ENCODE data around the gene VWA5B1.

The VWA5B1 gene

DNA sequence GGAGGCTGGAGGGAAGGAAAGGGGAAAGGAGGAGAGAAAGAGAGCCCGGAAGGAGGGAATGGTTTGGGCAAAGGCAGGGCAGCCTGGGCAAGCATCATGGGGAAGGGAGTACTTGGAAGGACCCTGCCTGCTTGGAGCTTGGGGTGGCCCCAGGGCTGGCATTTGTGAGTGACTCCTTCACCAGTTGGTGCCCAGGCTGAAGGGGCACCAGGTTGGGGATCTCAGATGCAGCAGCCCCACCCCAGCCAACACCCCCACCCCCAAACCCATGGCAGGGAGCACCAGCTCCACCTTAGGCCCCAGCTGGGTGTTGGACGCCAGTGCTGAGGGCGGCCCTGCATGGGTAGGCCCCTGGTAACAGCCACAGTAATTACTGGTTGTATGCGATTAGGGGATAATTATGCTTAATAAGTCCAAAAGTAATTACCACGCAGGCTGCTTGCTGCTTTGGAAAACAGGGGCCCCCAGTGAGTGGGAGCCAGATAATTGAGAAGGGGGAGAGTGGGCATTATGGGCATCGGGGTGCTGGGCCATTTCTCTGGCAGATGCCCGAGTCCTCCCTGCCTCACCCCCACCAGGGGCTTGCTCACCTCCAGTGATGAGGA lies 78.3 kb downstream of the VWA5B1 start:
- no peak for DNase-seq

DNA sequence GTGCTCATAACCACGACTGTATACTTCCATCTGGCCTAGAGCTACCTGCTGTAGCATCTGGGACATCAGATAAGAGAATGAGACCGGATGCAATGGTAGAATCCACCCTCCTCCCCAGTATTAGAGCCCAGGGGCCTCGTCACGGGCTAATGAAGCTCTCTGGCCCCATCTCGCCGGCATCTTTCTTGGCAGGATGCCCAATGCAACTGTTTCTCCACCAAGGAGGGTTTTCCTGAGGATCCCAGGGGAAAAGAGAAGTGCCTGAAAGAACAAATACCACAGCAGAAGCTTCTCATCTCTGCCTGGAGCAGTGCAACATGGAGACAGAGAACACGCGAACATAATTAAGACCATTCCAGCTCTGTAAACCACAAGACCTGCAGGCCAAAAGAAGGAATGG lies 80.0 kb downstream of the VWA5B1 start:
- DNase-seq: no peak

DNA sequence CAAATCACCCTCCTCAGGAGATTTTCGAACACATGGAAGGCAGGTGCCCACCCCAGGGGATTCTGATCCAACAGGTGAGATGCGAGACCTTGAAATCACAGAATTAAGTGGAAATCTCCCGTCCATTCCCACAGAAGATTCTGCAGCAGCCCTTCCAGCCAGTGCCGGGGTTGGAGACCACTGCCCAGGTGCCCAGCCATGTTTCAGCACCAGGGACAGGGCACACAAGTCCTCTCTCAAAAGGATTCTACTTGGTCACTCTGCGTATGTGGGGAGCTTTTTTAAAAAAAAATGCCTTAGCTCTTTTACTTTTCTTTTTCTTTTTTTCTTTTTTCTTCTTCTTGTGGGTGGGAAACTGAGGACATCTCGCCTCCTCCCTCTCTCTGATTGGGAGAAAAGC lies 80.7 kb downstream of the VWA5B1 start:
- DNase-seq: no peak

DNA sequence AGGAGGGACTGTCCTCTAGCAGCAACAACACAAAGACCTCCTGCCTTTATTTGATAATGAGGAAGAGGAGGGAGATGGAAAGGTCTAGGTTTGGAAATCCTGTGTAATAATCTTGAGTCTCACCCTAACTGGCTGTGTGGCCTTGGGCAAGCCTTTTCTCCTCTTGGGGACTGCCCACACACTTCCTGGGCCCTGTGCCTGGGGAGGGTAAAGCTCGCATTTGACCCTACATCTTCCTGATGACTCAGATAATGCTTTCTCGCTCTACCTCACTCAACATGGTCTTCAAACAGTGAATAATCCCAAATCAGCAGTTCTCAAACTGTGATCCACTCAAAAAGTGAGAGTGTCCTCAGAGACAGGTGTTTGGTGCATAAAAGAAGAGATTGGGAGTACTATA lies 81.2 kb downstream of the VWA5B1 start:
- no peak for DNase-seq

DNA sequence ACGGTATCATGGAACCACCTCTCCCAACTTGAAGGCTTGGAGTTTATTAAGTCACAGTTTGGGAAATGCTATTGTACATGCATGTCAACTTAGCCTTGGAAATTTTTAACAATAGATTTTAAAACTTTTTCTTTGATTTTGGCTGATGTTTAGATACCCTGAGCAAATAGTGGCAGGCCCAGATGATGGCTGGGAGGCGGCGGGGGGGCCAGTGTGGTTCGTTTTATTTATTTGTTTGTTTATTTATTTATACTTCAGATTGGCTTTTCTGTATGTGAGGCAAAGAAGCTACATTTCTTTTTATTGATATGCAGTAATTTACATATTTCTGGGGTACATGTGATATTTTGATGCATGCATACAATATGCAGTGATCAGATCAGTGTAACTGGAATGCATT lies 82.0 kb downstream of the VWA5B1 start:
- no peak for DNase-seq

DNA sequence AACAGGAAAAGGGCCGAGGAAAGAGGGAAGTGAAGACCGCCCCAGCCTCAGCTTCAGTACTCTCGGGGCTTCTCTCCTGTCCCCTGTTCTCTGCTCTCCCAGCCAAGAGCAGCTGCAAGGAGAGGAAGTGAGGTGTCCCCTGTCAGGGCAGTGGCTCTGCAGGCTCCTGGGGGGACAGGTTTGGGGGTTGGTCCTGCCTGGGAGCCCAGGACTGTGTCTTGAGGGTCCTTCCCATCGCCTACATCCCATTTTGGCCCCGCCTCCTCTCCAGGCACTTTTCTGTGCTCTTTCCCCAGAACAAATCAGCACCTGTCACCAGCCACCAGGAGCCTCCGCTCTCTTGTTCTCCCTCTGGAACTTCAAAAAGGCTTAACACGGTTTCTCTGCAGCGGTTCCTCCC lies 82.6 kb downstream of the VWA5B1 start:
- DNase-seq: no peak

DNA sequence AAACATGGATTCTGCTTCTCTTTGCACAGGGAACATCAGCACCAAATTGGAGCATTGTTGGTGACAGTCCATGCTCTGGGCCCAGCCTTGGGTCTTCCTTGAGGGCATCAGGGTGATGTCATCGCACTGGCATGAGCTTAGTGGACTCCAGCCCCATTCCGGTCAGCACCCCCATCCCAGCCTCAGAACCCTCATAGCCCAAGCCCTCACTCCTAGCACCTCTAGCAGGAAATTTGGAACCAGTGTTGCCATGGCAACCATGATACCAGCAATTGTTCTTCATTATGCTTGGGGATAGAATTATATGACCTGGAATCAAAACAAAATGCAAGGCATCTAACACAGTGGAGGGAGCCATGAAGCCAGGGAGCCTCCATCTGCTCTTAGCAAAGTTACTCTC lies 83.1 kb downstream of the VWA5B1 start:
- DNase-seq: no peak

DNA sequence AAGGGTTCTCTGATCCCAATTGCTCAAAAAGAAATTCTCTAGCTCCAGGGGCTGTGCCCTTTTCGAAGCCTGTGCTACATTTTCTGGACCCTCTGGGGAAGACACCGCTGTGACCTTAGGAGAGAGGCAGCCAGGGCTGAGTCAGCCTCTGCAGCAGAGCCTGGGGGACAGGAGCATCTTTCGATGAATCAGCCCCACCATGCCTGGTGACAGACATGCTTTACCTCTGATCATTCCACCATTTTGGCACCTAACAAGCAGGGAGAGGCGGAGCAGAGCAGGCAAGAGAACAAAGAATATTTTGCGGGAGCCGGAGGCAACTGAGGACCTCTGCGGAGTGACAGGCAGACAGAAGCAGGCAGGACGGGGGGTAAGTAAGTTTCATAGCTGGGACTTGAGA lies 84.9 kb downstream of the VWA5B1 start:
- DNase-seq: no peak

DNA sequence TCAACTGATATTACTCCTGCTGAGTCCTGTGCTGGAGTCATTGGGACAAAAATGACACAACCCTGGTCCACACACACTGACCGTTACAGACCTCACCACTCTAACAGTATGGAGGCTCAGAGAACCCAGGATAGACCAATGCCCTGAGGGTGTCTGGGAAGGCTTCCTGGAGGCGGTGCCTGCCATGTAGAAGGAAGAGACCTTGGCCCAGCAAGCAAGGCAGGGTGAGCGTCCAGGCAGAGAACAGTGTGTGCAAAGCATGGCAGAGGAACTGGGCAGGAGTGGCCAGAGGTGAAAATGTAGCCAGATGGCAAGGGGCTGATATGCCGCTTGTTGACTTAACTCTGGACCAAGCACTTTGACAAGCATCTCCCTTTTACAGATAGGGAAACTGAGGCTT lies 85.5 kb downstream of the VWA5B1 start:
- DNase-seq: no peak

DNA sequence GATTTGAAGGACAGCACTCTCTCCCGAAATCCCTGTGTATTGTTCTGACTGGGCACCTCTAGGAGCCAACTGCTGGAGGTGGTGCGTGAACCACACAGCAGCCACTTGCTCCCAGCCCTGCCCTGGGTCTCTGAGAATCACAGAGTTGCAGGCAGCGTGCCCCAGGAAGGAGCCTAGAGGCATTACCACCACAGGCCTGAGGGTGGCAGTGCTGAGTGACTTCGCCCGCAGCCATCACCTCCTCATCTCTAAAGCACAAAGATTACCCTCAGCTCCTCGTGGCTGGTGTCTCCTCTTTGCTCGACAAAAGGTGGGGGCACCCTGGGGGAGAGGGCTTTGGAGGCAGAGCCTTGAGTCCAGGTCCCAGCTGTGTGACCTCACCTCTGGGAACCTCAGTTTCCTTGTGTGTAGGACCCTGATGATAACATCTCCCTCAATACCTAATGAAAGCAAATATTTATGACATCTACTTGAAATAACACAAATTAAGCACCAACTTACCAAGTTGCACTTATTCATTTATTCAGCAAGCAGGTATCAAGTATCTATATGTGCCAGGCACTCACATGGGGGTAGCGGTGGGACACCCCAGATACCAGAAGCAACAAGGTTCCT lies 86.3 kb downstream of the VWA5B1 start:
- peak; percentile 19 to 36 for DNase-seq

DNA sequence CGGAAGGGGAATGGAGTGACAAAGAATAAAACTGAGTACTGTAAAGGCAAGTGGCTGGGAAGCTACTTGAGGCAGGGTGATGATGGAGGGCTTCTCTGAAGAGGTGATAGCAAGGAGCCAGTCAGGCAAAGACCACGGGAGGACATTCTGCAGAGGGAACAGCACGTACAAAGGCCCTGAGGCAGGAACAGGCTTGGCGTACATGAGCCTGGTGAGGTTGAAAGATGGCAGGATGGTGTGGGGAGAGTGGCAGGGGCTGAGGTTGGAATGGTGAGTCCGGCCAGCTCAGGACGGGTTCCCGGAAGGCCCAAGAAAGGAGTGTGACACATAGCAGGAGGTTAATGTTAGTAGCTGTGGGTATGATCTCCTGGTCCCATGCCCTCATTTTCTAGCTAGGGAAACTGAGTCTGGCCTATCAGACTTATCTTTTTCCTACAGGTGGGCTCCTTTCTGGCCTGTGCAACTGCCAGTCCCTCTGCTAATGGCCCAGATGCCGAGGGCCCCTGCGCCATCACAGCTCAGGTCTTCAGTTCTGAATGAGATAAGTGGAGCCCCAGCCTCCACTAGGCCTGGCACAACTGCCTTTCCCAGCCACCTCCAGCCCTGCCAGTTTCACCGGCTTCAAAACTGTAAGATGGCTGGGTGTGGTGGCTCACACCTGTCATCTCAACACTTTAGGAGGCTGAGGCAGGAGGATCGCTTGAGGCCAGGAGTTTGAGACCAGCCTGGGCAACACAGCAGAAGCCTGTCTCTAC lies 87.0 kb downstream of the VWA5B1 start:
- DNase-seq: no peak

DNA sequence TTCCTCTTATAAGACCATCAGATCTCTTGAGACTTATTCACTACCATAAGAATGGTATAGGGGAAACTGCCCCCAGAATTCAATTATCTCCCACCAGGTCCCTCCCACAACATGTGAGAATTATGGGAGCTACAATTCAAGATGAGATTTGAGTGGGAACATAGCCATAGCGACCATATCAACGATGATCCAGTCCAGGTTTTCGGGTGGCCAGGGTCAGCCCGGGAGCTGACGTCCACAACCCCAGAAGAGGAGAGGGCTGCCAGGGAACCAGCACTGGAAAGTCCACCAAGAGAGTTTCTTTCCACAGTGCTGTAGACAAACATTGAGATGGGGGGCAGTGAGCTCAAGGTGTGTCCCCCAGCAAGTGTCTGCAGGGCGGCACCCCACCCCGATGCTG lies 88.4 kb downstream of the VWA5B1 start:
- no peak for DNase-seq

DNA sequence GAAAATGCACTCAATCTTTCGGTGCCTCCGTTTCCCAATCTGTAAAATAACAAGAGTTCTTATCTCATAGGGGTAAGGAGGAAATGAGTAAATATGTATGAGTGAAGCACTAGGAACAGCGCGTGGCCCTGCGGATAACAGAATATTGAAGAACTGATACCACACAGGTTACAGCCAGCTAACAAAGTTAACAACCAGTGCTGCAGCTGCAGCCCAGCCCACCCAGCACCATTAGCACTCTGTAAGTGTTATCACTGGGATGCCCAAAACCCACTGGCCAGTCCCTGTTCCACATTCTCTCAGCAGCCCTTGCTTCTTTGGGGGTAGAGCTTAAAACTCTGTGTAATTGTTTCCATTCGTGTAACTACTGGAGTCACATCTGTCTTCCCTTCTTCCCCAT lies 89.5 kb downstream of the VWA5B1 start:
- no peak for DNase-seq

DNA sequence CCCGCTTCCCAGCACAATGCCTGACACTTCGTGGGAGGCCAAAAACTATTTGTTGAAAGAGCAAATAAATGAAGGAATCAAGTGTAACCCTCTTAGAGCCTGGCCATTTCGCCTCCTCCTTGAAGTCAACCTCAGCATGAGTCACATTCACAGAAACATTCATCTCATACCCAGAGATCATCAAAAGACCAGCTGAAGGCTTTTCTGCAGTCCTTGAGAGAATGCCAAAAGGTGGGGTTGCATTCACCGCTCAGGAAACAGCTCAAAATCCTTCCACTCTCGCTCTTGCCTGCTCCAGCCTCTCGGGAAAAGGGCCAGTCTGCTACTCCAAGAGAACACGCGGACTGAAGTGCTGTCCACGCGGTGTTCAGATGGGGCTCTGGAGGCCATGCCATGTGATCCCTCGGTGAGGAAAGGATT lies 90.0 kb downstream of the VWA5B1 start:
- no peak for DNase-seq

DNA sequence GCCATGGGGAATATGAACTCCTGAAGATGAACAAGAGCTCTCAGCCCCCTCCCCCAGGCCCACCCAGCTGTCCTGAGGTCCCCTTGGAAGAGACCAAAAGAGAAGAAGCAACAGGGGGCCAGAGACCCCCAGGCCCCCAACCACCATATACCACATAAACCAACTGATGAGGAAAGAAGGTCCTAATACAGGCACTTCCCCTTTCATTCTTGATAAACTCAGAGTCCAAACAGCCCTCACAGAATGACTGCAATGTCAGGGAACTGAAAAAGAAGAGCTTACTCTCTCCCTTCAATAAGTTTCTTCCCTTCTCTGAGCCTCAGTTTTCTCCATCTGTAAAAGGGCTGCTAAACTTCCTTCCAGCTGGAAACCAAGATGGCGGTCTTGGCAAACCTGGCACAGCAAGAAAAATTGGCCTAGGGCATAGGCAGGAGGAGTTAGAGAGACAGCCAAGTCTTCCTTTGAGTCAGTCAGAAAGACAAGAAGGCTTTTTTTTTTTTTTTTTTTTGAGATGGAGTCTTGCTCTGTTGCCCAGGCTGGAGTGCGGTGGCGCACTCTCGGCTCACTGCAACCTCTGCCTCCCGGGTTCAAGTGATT lies 90.5 kb downstream of the VWA5B1 start:
- DNase-seq: no peak

DNA sequence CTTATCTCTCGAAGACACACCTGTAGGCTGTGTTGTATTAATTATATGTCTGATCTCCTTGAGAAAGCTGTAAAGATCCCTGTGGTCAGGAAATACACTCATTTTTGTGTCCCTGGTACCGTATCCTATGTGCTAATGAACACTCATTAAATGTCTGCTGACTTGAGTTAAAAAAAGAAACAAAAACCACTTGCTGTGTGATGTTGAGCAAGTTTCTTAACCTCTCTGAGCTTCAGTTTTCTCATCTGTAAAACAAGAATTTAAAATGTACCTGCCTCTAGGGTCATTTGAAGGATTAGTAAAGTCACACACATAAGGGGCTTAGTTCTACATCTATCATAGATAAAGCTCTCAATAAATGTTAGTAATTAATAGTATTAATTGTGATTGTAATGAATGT lies 91.3 kb downstream of the VWA5B1 start:
- DNase-seq: no peak

DNA sequence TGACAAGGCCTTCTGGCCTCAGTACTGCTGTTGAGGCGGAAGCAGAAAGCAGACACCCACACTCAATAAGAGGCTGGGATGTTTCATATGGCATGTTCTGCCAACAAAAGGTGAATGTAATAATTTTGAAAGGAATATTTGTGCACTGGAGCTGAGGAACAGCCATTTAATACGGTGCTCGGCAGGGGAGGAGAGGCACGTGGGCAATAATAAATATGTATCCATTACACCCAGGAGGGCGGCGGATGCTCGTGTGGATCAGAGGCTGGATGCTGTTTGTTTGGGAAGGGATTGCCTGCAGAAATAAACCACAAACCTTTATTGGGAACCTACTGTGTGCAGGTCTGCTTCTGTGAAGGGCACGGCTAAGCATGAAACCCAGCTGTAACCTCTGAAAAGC lies 92.0 kb downstream of the VWA5B1 start:
- no peak for DNase-seq

DNA sequence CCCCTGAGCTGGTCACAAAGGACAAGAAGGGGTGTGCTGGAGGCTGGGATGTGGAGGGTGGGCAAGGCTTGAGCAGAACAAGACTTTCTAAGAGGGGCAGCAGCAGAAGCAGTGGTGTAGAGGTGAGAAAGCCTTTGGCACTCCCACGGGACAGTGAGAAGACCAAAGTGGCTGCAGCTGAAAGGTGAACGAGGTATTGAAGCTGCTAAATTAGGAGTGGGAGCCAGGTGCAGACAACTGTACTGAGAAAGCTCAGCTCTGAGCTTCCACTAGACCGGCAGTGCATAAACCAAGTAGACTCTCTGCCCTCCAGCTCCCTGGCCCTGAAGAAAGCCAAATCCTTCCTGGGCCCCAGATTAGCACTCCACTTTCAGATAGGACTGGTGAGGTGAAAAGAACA lies 93.0 kb downstream of the VWA5B1 start:
- no peak for DNase-seq

DNA sequence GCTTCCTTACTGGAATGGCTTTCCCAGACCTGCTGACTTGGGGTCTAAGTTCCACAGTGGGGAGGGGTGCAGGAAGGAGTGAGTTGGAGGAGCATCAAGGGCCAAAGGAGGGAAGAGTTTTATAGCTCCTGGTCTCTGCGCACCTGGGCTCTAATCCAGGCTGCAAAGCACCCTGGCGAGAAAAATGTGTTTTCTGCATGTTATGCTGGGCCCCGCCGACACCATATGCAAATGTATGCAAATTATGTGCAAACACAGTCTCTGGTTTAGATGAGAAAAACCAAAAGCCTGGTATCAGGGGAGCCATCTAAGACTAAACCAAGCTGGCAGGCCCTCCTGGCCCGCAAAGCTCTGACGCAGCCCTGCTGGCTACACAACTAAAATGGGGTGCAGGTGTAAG lies 95.0 kb downstream of the VWA5B1 start:
- no peak for DNase-seq

DNA sequence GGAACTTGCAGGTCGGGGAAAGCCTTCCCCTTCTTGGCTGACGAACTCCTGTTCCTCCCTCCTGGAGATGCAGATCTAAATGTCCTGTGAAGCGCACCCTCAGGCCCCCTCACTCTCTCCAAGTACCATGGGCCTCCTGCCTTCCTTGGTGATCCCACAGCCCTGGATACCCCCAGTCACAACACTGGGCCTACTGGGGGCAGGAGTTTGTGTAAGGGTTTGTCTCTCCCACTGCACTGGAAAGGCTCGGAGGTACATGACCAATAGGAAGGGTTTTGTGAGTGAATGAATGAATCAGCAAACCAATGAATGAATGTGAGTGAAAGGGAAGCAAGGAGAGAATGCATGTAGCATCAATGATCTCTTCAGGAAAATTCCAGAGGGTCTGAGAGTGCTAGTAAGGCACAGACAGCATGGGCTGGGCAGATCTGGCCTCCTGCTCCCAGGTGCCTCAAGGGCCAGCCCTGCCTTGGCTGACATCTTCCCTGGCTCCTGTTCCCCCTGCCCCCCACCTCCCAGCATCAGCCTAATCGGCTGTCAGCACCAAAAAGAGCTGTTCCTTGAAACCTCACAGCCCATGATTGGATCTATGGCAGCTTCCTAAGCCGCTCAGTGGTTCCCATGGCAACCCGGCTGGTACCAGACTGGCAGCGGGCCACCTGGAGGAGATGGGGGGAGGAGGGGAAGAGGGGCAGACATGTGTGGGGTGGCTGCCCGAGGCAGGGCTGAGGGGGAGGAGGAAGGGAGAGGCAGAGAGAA lies 95.8 kb downstream of the VWA5B1 start:
- no peak for DNase-seq

DNA sequence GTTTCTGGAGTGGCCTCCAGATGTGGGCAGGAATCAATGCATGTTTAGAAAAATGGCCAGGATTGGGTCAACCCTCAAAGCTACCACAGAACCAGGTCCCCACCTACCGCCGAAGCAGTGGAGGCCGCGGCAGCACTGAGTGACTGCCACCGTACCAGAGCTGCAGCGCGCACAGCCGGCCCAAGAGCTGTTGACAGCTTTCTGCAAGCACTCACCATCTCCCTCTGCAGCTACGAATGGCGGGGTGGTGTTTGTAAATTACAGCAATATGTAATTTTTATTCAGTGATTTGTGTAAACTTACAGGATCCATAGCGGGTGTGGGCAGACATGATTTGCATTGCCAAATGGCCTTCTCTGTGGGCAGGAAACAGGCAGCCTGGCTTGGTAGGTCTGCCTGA lies 98.9 kb downstream of the VWA5B1 start:
- DNase-seq: no peak

DNA sequence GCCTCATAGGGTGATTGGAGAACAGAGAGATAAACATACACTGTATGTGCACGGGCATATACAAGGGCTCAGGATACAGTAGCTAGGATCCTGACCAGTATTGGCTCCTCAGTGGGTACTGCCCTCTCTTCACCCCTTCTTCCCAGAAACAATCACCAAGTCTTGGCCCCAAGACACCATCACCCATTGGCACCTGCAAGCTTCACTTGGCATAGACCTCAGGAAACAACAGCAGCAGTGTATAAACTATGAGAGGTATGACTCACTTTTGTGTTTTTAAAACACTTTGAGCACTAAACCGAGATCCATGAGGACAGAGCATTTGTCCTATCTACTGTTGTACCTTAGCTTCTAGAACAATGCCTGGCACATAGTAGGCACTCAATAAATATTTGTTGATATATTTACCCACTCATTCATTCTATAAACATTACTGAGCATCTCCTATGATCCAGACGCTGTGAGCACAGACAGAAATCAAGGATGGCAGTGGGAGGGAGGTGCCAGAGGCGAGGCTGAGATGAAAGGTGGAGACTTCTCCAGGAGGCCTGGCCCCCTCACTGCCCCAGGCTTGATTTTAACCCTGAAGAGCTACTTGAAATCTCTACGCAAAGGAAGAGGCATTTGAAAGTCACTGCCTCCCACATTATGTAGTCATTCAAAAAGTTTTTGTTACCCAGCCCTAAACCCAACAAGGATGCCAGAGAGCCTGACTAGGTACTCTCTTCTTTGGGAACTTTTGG lies 100.1 kb downstream of the VWA5B1 start:
- no peak for DNase-seq

DNA sequence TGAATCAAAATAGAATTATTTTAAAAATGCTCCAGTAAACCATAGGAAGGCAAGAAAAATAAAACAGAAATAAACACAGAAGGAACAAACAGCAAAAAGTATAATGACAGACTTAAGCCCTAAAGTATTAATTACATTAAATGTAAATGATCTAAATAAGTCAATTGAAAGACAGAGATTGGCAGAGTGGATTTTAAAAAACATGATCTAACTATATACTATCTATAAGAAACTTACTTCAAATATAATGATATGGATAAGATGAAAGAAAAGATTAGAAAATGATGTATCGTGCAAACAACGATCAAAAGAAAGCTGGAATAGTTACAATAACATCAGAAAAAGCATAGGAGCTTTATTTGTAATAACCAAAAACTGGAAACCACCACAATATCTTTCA lies 104.6 kb downstream of the VWA5B1 start:
- DNase-seq: no peak
